ENCODE measurements around the gene ATP11A. TPM values are rescaled to one million over a fixed set of nuclear protein-coding genes. Genes with fewer than 3 reads are reported as not detected.

The ATP11A gene
- total RNA-seq, 1 donor from 2014 or later, result 281 TPM

- H3K36me3 ChIP-seq, result no peaks in the 10 kb centered on the region
- no peak overlapping the region for H3K27ac ChIP-seq
- no peak for TF ChIP-seq CTCF (IDR thresholded peaks at IDR 0.05)
- H3K27me3 ChIP-seq (ENCODE audit: low read depth), result no peaks in the 10 kb centered on the region
- H3K4me3 ChIP-seq, result no peak overlapping the region
- no peaks in the 10 kb centered on the region for H3K4me1 ChIP-seq
- intact Hi-C loops (cut with DNase I), result no loop called here
- no peaks in the 10 kb centered on the region for H3K9me3 ChIP-seq
- no peak for ATAC-seq
- no peak for DNase-seq
Observed at GRCh38 chr13:112908342-112908741, 218.5 kb downstream of the ATP11A start.

- DNase-seq (no peak), ATAC-seq (no peak)
- H3K36me3 ChIP-seq, result no peaks in the 10 kb centered on the region
- no peaks in the 10 kb centered on the region for H3K9me3 ChIP-seq
- TF ChIP-seq CTCF (IDR thresholded peaks at IDR 0.05), result no peak
- no peak overlapping the region for H3K27ac ChIP-seq
- H3K4me3 ChIP-seq, result no peak overlapping the region
- no peaks in the 10 kb centered on the region for H3K4me1 ChIP-seq
- intact Hi-C loops (cut with DNase I), result no loop called here
- H3K27me3 ChIP-seq (ENCODE audit: low read depth), result no peaks in the 10 kb centered on the region
Observed at GRCh38 chr13:112910016-112910415, 220.2 kb downstream of the ATP11A start.

- Histone ChIP-seq H3K27me3 (ENCODE audit: low read depth) (no peaks in the 10 kb centered on the region), H3K4me1 (no peaks in the 10 kb centered on the region), H3K4me3 (no peak overlapping the region), H3K9me3 (no peaks in the 10 kb centered on the region), H3K27ac (no peak overlapping the region), H3K36me3 (no peaks in the 10 kb centered on the region)
- no peak for ATAC-seq
- intact Hi-C loops (cut with DNase I), result no loop called here
- DNase-seq, result peak; percentile 30
- no peak for TF ChIP-seq CTCF (IDR thresholded peaks at IDR 0.05)
Observed at GRCh38 chr13:112910616-112911280, 220.9 kb downstream of the ATP11A start.

- Histone ChIP-seq H3K4me1 (no peaks in the 10 kb centered on the region), H3K27ac (no peak overlapping the region), H3K27me3 (ENCODE audit: low read depth) (no peaks in the 10 kb centered on the region), H3K9me3 (no peaks in the 10 kb centered on the region), H3K36me3 (no peaks in the 10 kb centered on the region), H3K4me3 (no peak overlapping the region)
- ATAC-seq (peak in 1 of 2 donors; percentile 11), DNase-seq (no peak)
- no peak for TF ChIP-seq CTCF (IDR thresholded peaks at IDR 0.05)
- intact Hi-C loops (cut with DNase I), result no loop called here
Observed at GRCh38 chr13:112911285-112911701, 221.5 kb downstream of the ATP11A start.

- Histone ChIP-seq H3K4me1 (no peaks in the 10 kb centered on the region), H3K27me3 (ENCODE audit: low read depth) (no peaks in the 10 kb centered on the region), H3K9me3 (no peaks in the 10 kb centered on the region), H3K27ac (no peak overlapping the region), H3K4me3 (no peak overlapping the region), H3K36me3 (no peaks in the 10 kb centered on the region)
- intact Hi-C loops (cut with DNase I), result no loop called here
- no peak for DNase-seq
- ATAC-seq, result no peak
- TF ChIP-seq CTCF (IDR thresholded peaks at IDR 0.05), result no peak
Observed at GRCh38 chr13:112911883-112912282, 222.0 kb downstream of the ATP11A start.

Measured in lower lobe of right lung (tissue), 2 donors.